Measurements from ENCODE around the gene NXN. TPM values are rescaled to one million over a fixed set of nuclear protein-coding genes. Genes with fewer than 3 reads are reported as not detected.
"Not testable (repeated sequence)": the region's sequence is repeated elsewhere in the genome, so short reads cannot be mapped to it uniquely, and the experiment has no call there.

Gene NXN
- polyA plus RNA-seq, 4 donors: 2.2 to 12.5 (median 7.1) TPM

DNA sequence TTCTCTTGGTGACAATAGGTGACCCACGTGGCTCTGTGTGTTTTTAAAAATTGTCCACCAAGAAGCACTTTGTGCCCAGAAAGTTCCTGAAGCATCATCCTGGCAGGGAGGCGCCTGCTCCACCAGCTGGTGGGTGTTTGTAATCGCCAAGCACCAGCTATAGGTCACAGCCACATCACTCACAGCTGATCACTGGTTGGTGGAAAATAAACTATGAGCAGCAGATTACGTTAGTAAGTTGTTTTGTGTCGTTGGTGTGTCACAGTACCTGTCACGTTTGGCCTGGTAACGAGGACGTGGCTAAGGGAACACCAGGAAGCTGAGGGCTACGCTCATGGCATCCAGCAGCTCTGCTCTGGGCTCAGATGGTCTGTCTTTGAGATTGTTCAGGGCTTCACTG lies 187.3 kb downstream of the NXN start:
- 75 to 82% (median 78%) methylated on average over 9 of the region's 9 CpGs for WGBS, 3 donors
- Histone ChIP-seq H3K4me3 (ENCODE audit: low read depth in 1 of 3, low read length in 3 of 3) (no peak overlapping the region), H3K4me1 (ENCODE audit: control insufficient read depth in 3 of 3, insufficient read depth in 2 of 3, low read depth in 1 of 3, low read length in 2 of 3) (peaks cover 0 to 3% (median 0%) of the 10 kb centered on the region in 3 donors), H3K27me3 (ENCODE audit: control insufficient read depth in 3 of 3, insufficient read depth in 3 of 3, low read length in 3 of 3) (no peaks in the 10 kb centered on the region), H3K9me3 (ENCODE audit: control insufficient read depth in 2 of 2, insufficient read depth in 1 of 2, low read depth in 1 of 2, low read length in 1 of 2) (no peaks in the 10 kb centered on the region), H3K36me3 (ENCODE audit: control insufficient read depth in 3 of 3, insufficient read depth in 2 of 3, low read depth in 1 of 3, low read length in 3 of 3) (peaks cover 0 to 59% (median 11%) of the 10 kb centered on the region in 3 donors), H3K27ac (ENCODE audit: low read depth in 1 of 3, low read length in 2 of 3) (no peak overlapping the region)
- no peak for FAIRE-seq
- DNase-seq: no peak

DNA sequence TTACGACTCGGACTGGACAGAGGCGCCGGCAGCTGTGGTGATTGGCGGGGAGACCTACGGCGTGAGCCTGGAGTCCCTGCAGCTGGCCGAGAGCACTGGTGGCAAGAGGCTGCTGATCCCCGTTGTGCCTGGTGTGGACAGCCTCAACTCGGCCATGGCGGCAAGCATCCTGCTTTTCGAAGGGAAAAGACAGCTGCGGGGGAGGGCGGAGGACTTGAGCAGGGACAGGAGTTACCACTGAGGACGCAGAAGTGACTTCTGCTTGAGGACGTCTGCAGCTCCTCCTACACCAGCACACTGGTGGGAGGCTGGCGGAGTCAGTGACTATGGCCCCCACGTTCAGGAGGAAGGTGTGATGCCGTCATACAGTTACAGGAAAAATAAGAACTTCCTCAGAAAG lies 187.7 kb downstream of the NXN start:
- no peak for FAIRE-seq
- Histone ChIP-seq H3K27me3 (ENCODE audit: control insufficient read depth in 3 of 3, insufficient read depth in 3 of 3, low read length in 3 of 3) (no peaks in the 10 kb centered on the region), H3K4me1 (ENCODE audit: control insufficient read depth in 3 of 3, insufficient read depth in 2 of 3, low read depth in 1 of 3, low read length in 2 of 3) (peaks cover 0 to 3% (median 0%) of the 10 kb centered on the region in 3 donors), H3K9me3 (ENCODE audit: control insufficient read depth in 2 of 2, insufficient read depth in 1 of 2, low read depth in 1 of 2, low read length in 1 of 2) (no peaks in the 10 kb centered on the region), H3K36me3 (ENCODE audit: control insufficient read depth in 3 of 3, insufficient read depth in 2 of 3, low read depth in 1 of 3, low read length in 3 of 3) (peaks cover 0 to 57% (median 11%) of the 10 kb centered on the region in 3 donors), H3K27ac (ENCODE audit: low read depth in 1 of 3, low read length in 2 of 3) (no peak overlapping the region), H3K4me3 (ENCODE audit: low read depth in 1 of 3, low read length in 3 of 3) (no peak overlapping the region)
- DNase-seq: no peak
- WGBS, 3 donors: 90 to 92% (median 90%) methylated on average over 19 of the region's 19 CpGs

DNA sequence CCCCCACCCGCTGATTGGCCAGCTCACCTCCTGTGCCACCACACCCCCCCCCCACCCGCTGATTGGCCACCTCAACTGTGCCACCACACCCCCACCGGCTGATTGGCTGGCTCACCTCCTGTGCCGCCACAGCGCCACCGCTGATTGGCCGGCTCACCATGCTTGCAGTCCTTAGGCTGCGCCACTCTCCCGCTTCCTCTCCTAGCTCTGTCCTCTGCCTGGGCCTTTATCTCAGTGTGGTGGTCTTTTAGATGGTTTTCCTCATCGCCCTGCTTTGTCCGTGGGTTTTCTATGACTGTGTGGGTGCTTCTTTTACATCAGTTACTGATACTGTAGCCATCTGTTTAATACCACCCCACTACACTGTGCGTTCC lies 188.7 kb downstream of the NXN start:
- H3K4me3 ChIP-seq (ENCODE audit: low read depth in 1 of 3, low read length in 3 of 3); H3K9me3 ChIP-seq (ENCODE audit: control insufficient read depth in 2 of 2, insufficient read depth in 1 of 2, low read depth in 1 of 2, low read length in 1 of 2); DNase-seq; H3K27ac ChIP-seq (ENCODE audit: low read depth in 1 of 3, low read length in 2 of 3); H3K4me1 ChIP-seq (ENCODE audit: control insufficient read depth in 3 of 3, insufficient read depth in 2 of 3, low read depth in 1 of 3, low read length in 2 of 3); H3K27me3 ChIP-seq (ENCODE audit: control insufficient read depth in 3 of 3, insufficient read depth in 3 of 3, low read length in 3 of 3); FAIRE-seq: not testable (repeated sequence)
- WGBS, 3 donors: 91 to 96% (median 91%) methylated on average over 8 to 10 of the region's 12 CpGs
- H3K36me3 ChIP-seq (ENCODE audit: control insufficient read depth in 3 of 3, insufficient read depth in 2 of 3, low read depth in 1 of 3, low read length in 3 of 3): peaks cover 0 to 58% (median 11%) of the 10 kb centered on the region in 3 donors

DNA sequence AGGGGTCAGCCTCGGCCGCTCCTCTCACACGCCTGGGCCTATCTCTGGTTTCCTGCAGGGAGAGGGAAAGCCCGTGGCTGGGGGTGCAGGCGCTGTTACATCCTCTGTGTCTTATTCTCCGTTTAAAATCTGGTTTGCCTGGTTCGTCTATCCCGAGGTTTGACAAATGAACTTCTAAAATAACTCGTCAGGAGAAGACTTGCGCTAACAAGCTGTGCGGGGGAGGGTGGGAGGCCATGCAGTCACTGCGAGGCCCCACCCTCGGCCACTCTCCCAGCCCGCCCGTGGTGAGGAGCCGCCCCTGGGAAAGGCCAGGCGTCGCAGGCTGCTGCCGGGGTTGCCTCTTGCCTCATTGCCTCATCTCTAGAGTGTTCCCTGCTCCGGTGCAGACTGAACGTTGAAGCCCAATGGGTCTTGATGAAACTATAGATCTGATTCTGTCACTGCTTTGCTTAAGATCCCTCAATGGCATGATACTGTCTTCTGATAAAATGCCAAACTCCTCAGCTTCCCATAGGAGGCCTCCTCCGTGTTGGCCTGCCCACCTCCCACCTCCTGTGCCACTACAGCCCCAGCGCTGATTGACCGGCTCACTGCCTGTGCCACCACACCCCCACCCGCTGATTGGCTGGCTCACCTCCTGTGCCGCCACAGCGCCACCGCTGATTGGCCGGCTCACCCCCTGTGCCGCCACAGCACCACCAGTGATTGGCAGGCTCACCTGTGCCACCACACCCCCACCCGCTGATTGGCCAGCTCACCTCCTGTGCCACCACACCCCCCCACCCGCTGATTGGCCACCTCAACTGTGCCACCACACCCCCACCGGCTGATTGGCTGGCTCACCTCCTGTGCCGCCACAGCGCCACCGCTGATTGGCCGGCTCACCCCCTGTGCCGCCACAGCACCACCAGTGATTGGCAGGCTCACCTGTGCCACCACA lies 189.4 kb downstream of the NXN start:
- DNase-seq; H3K27ac ChIP-seq (ENCODE audit: low read depth in 1 of 3, low read length in 2 of 3): not testable (repeated sequence)
- peaks cover 0 to 55% (median 11%) of the 10 kb centered on the region in 3 donors for H3K36me3 ChIP-seq (ENCODE audit: control insufficient read depth in 3 of 3, insufficient read depth in 2 of 3, low read depth in 1 of 3, low read length in 3 of 3)

DNA sequence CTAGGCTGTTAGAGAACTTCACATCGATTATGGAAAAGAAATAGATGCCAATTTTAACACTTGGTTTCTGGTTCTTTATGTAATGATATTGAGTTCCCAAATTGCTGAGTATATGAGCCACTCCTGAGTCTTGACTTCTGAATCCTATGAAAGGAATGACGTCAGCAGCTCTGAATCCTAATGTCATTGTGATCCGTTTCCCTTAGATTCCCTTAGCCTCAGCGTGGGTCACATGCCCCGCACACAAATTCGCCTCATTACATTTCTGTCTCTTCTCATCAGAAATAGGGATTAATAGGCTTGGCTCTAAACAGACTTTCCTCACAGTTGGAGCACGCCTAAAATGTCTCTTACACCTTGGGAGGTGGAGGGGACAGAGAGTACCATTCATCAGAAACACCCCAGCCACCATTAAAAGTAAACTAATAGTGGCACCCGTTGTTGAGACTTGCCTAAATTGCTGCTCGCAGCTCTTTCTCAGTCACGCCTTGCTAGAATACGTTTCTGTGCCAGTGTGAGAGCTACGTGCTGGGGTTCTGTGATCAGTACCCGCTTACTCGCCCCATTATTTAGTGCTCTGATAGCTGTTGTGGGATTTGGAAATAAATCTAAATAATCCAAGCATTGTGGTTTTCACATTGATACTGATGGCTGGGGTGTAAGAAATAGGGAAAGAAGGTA lies 190.3 kb downstream of the NXN start:
- Histone ChIP-seq H3K9me3 (ENCODE audit: control insufficient read depth in 2 of 2, insufficient read depth in 1 of 2, low read depth in 1 of 2, low read length in 1 of 2) (no peaks in the 10 kb centered on the region), H3K36me3 (ENCODE audit: control insufficient read depth in 3 of 3, insufficient read depth in 2 of 3, low read depth in 1 of 3, low read length in 3 of 3) (peaks cover 0 to 59% (median 11%) of the 10 kb centered on the region in 3 donors), H3K4me1 (ENCODE audit: control insufficient read depth in 3 of 3, insufficient read depth in 2 of 3, low read depth in 1 of 3, low read length in 2 of 3) (no peaks in the 10 kb centered on the region), H3K4me3 (ENCODE audit: low read depth in 1 of 3, low read length in 3 of 3) (no peak overlapping the region), H3K27ac (ENCODE audit: low read depth in 1 of 3, low read length in 2 of 3) (no peak overlapping the region), H3K27me3 (ENCODE audit: control insufficient read depth in 3 of 3, insufficient read depth in 3 of 3, low read length in 3 of 3) (no peaks in the 10 kb centered on the region)
- FAIRE-seq (no peak), DNase-seq (no peak)
- 91 to 93% (median 91%) methylated on average over 14 of the region's 14 CpGs for WGBS, 3 donors

More for the DNA sequence above, 189.4 kb downstream of the NXN start:
- not testable (repeated sequence) for FAIRE-seq; H3K9me3 ChIP-seq (ENCODE audit: control insufficient read depth in 2 of 2, insufficient read depth in 1 of 2, low read depth in 1 of 2, low read length in 1 of 2); H3K4me1 ChIP-seq (ENCODE audit: control insufficient read depth in 3 of 3, insufficient read depth in 2 of 3, low read depth in 1 of 3, low read length in 2 of 3); H3K4me3 ChIP-seq (ENCODE audit: low read depth in 1 of 3, low read length in 3 of 3); H3K27me3 ChIP-seq (ENCODE audit: control insufficient read depth in 3 of 3, insufficient read depth in 3 of 3, low read length in 3 of 3)
- 86 to 93% (median 92%) methylated on average over 29 to 34 of the region's 38 CpGs for WGBS, 3 donors

DNA sequence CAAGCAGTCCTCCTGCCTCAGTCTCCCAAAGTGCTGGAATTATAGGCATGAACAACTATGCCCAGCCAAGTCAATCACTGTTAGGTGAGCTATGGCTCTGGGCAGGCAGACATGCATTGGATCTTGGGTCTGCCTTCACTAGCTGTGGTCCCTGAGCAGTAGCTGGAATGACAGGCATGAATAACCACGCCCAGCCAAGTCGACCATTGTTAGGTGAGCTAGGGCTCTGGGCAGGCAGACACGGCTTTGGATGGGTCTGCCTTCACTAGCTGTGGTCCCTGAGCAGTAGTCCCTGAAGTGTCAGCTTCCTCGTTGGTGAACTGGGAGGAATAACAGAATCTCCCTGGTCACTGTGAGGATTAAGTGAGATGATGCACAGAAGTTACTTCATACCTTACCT lies 191.0 kb downstream of the NXN start:
- no peaks in the 10 kb centered on the region for H3K27me3 ChIP-seq (ENCODE audit: control insufficient read depth in 3 of 3, insufficient read depth in 3 of 3, low read length in 3 of 3)
- H3K4me3 ChIP-seq (ENCODE audit: low read depth in 1 of 3, low read length in 3 of 3): no peak overlapping the region
- no peaks in the 10 kb centered on the region for H3K4me1 ChIP-seq (ENCODE audit: control insufficient read depth in 3 of 3, insufficient read depth in 2 of 3, low read depth in 1 of 3, low read length in 2 of 3)
- no peaks in the 10 kb centered on the region for H3K9me3 ChIP-seq (ENCODE audit: control insufficient read depth in 2 of 2, insufficient read depth in 1 of 2, low read depth in 1 of 2, low read length in 1 of 2)
- WGBS, 3 donors: 87 to 91% (median 90%) methylated on average over 4 of the region's 4 CpGs
- DNase-seq: no peak
- no peak for FAIRE-seq
- peaks cover 0 to 57% (median 11%) of the 10 kb centered on the region in 3 donors for H3K36me3 ChIP-seq (ENCODE audit: control insufficient read depth in 3 of 3, insufficient read depth in 2 of 3, low read depth in 1 of 3, low read length in 3 of 3)
- H3K27ac ChIP-seq (ENCODE audit: low read depth in 1 of 3, low read length in 2 of 3): no peak overlapping the region

DNA sequence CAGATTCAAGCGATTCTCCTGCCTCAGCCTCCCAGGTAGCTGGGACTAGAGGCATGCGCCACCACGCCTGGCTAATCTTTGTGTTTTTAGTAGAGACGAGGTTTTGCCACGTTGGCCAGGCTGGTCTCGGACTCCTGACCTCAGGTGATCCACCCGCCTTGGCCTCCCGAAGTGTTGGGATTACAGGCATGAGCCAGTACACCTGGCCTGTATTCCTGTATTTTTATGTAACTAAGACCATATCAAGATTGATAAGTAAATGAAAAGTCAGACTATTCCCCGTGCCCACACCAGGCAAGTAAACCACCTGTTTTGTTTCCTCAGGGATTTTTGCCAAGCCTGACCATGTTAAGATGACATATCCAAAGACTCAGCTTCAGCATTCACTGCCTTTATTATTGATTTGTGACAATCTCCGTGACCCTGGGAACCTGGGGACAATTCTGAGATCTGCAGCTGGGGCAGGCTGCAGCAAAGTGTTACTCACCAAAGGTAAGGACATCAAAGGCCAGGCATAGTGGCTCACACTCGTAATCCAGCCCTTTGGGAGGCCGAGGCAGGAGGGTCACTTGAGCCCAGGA lies 191.8 kb downstream of the NXN start:
- peaks cover 0 to 6% (median 4%) of the 10 kb centered on the region in 3 donors for H3K4me1 ChIP-seq (ENCODE audit: control insufficient read depth in 3 of 3, insufficient read depth in 2 of 3, low read depth in 1 of 3, low read length in 2 of 3)
- no peaks in the 10 kb centered on the region for H3K9me3 ChIP-seq (ENCODE audit: control insufficient read depth in 2 of 2, insufficient read depth in 1 of 2, low read depth in 1 of 2, low read length in 1 of 2)
- no peak for DNase-seq
- H3K27me3 ChIP-seq (ENCODE audit: control insufficient read depth in 3 of 3, insufficient read depth in 3 of 3, low read length in 3 of 3): no peaks in the 10 kb centered on the region
- peaks cover 0 to 54% (median 11%) of the 10 kb centered on the region in 3 donors for H3K36me3 ChIP-seq (ENCODE audit: control insufficient read depth in 3 of 3, insufficient read depth in 2 of 3, low read depth in 1 of 3, low read length in 3 of 3)
- WGBS, 3 donors: 72 to 86% (median 77%) methylated on average over 12 of the region's 12 CpGs
- H3K4me3 ChIP-seq (ENCODE audit: low read depth in 1 of 3, low read length in 3 of 3): no peak overlapping the region
- no peak overlapping the region for H3K27ac ChIP-seq (ENCODE audit: low read depth in 1 of 3, low read length in 2 of 3)
- no peak for FAIRE-seq

DNA sequence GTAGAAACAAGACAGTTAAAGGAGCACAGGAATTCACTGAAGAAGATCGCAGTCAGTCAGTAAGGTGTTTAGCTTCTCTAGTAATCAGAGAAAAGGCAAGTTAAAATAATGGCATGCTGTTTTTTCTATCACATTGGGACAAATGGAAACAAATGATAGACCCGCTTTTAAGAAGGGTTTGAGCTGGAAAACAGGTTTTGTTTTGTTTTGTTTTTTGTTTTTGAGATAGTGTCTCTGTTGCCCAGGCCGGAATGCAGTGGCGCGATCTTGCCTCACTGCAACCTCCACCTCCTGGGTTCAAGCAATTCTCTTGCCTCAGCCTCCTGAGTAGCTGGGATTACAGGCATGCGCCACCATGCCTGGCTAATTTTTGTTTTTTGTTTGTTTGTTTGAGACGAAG lies 193.7 kb downstream of the NXN start:
- H3K27ac ChIP-seq (ENCODE audit: low read depth in 1 of 3, low read length in 2 of 3); DNase-seq; H3K9me3 ChIP-seq (ENCODE audit: control insufficient read depth in 2 of 2, insufficient read depth in 1 of 2, low read depth in 1 of 2, low read length in 1 of 2); FAIRE-seq; H3K4me1 ChIP-seq (ENCODE audit: control insufficient read depth in 3 of 3, insufficient read depth in 2 of 3, low read depth in 1 of 3, low read length in 2 of 3); H3K4me3 ChIP-seq (ENCODE audit: low read depth in 1 of 3, low read length in 3 of 3); H3K27me3 ChIP-seq (ENCODE audit: control insufficient read depth in 3 of 3, insufficient read depth in 3 of 3, low read length in 3 of 3): not testable (repeated sequence)
- peaks cover 0 to 39% (median 7%) of the 10 kb centered on the region in 3 donors for H3K36me3 ChIP-seq (ENCODE audit: control insufficient read depth in 3 of 3, insufficient read depth in 2 of 3, low read depth in 1 of 3, low read length in 3 of 3)
- WGBS, 3 donors: 90 to 97% (median 95%) methylated on average over 7 of the region's 7 CpGs
